Hematopoietic multipotent progenitor cell treated with erythropoietin and hydrocortisone succinate and interleukin-3 and kit ligand, for 6 days (in vitro differentiated cells): ENCODE data around the gene MSLN.
A peak's percentile ranks its signal among the peaks of the same experiment; 100 is the strongest.

Source experiments
- DNase-seq: peaks from one replicate; pipeline ENCODE4 v3.0.0-alpha.2; 2015

Gene MSLN

GRCh38 chr16:723695-724094, 36.8 kb upstream of the MSLN start:
- DNase-seq: no peak

- no peak for DNase-seq
Observed at GRCh38 chr16:724188-725040, 36.1 kb upstream of the MSLN start.

- no peak for DNase-seq
Observed at GRCh38 chr16:725041-725376, 35.5 kb upstream of the MSLN start.

GRCh38 chr16:725463-726187, 34.9 kb upstream of the MSLN start:
- DNase-seq: no peak

GRCh38 chr16:726188-726437, 34.4 kb upstream of the MSLN start:
- no peak for DNase-seq

GRCh38 chr16:726438-727290, 33.9 kb upstream of the MSLN start, which contains the start of the genes CCDC78 and HAGHL:
Gene CCDC78, minus strand, starts transcription at chr16:726443. Its CDS starts 76 bp downstream, at chr16:726367.
Gene HAGHL, plus strand, starts transcription at chr16:727106. Its CDS starts 404 bp downstream, at chr16:727510.
- peak; percentile 75 for DNase-seq

GRCh38 chr16:727291-727977, 33.1 kb upstream of the MSLN start:
- peak; percentile 84 for DNase-seq

- DNase-seq: peak; percentile 87
Observed at GRCh38 chr16:728131-728889, 32.2 kb upstream of the MSLN start.

- no peak for DNase-seq
Observed at GRCh38 chr16:728890-729744, 31.4 kb upstream of the MSLN start.

- no peak for DNase-seq
Observed at GRCh38 chr16:729768-730665, 30.5 kb upstream of the MSLN start.

GRCh38 chr16:730666-731509, 29.6 kb upstream of the MSLN start:
- no peak for DNase-seq

- no peak for DNase-seq
Observed at GRCh38 chr16:732332-732731, 28.2 kb upstream of the MSLN start.

GRCh38 chr16:732936-733335, 27.6 kb upstream of the MSLN start:
- no peak for DNase-seq

- peak; percentile 60 for DNase-seq
Observed at GRCh38 chr16:733382-734207, 26.9 kb upstream of the MSLN start.

GRCh38 chr16:734208-734980, 26.1 kb upstream of the MSLN start:
- DNase-seq: no peak

GRCh38 chr16:734981-735881, 25.3 kb upstream of the MSLN start:
- no peak for DNase-seq
